Measurements from ENCODE around the gene KCNJ2. TPM values are rescaled to one million over a fixed set of nuclear protein-coding genes. Genes with fewer than 3 reads are reported as not detected.

The KCNJ2 gene
- not detected for total RNA-seq

GRCh38 chr17:70168977-70169708 lies at the start of gene KCNJ2:
TSS of gene KCNJ2 (plus strand) at chr17:70169532. CDS start at chr17:70175040, 5,508 bp downstream.

Other genes starting within 250 kb of the KCNJ2 start
- gene KCNJ16, start 94.3 kb upstream of the KCNJ2 start, total RNA-seq: not detected

Measured in activated naive CD4-positive, alpha-beta T cell treated with anti-CD3 and anti-CD28 coated beads, Interleukin-2, amount 10 ng/mL, durations not matched to agents 5 hours and 36 hours (primary cell).